H1 (cell line): ENCODE data around the gene LRRK1. TPM values are rescaled to one million over a fixed set of nuclear protein-coding genes. Genes with fewer than 3 reads are reported as not detected.

ENCODE experiments used
- BRCA1 ChIP-seq: IDR thresholded peaks from 2 replicates; pipeline ENCODE4 v1.6.1; 2012; ENCODE audit warnings: low read depth, low read length, improper control_type of control experiment
- CBX8 ChIP-seq: fragments of 300-800, 300-1000 bp; sonication (generic); IDR thresholded peaks from 2 replicates; pipeline ENCODE4 v1.7.1; 2016; ENCODE audit warnings: low read depth, low read length, borderline replicate concordance
- CEBPB ChIP-seq: IDR thresholded peaks from 2 replicates; pipeline ENCODE4 v1.6.1; 2012; ENCODE audit warnings: low read depth, low read length
- GABPA ChIP-seq: IDR thresholded peaks from 2 replicates; pipeline ENCODE4 v1.6.1; 2011; ENCODE audit warnings: mild to moderate bottlenecking, low read length, moderate library complexity, borderline replicate concordance; ENCODE audit not compliant: insufficient read depth
- KDM1A ChIP-seq: fragments of 200-600, 300-600 bp; sonication (generic); IDR thresholded peaks from 2 replicates; pipeline ENCODE4 v1.7.1; 2016; ENCODE audit warnings: mild to moderate bottlenecking, low read length, borderline replicate concordance
- MAFK ChIP-seq: IDR thresholded peaks from 2 replicates; pipeline ENCODE4 v1.6.1; 2012; ENCODE audit warnings: low read depth, mild to moderate bottlenecking, improper control_type of control experiment, low read length
- POLR2AphosphoS5 ChIP-seq: IDR thresholded peaks from 2 replicates; pipeline ENCODE4 v1.6.1; 2011; ENCODE audit warnings: low read depth, low read length
- SIRT6 ChIP-seq: IDR thresholded peaks from one replicate; pipeline ENCODE4 v1.7.1; 2012; ENCODE audit warnings: low read length, inconsistent platforms
- SP2 ChIP-seq: IDR thresholded peaks from 2 replicates; pipeline ENCODE4 v1.6.1; 2012; ENCODE audit warnings: mild to moderate bottlenecking, low read length, inconsistent platforms
- YY1 ChIP-seq: IDR thresholded peaks from 2 replicates; pipeline ENCODE4 v1.6.1; 2011; ENCODE audit warnings: low read depth, mild to moderate bottlenecking, low read length
- polyA plus RNA-seq, 7 experiments: library from polyadenylated mRNA; depleted of rRNA in 3 of 7; stranded (reverse) in 5 of 7; unstranded in 2 of 7; fragments of >200 nt in 5 of 7; fragments of 200-250 nt in 2 of 7; gene quantifications; 1 replicate in 5 of 7; 2 replicates in 1 of 7; 4 replicates in 1 of 7; pipeline versions ENCODE4 v1.2.1 to v1.2.3, GENCODE V29; 2011 to 2013; ENCODE audit warnings: missing spikeins in 2 of 7, mixed read lengths in 2 of 7
- total RNA-seq: library from RNA; stranded (reverse); fragmentation: NEBNext Ultra II Directional; extraction: Animal tissue kit (Norgen Biotek cat#: 25700); gene quantifications from 2 replicates; pipeline ENCODE4 v1.2.1, GENCODE V29; 2021
- TF ChIP-seq, protein P1 (sequence below): fragments of 300-600 bp; sonication (generic); IDR thresholded peaks from 2 replicates; pipeline ENCODE4 v1.7.1; 2012; ENCODE audit warnings: low read length, moderate library complexity, mild to moderate bottlenecking, inconsistent platforms; ENCODE audit not compliant: insufficient replicate concordance

LRRK1 gene
- total and polyA plus RNA-seq, 2 of the 8 experiments (the other 6 are each of a cell fraction or from before 2014, with no cell fraction given) = 1.2 to 3.6 TPM

DNA sequence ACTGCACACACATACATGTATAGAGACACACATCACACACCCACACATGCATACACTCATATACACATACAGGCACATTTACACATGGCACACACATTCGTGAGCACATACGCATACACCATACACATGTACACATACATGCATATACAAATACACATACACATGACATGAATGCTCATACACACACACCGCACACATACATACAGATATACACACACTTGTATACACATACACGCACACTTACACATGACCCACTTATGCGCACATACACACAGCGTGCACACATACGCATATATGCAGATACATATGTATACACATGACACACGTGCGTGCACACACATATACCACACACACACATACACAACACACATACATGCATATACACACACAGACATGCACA, 162.7 kb downstream of the LRRK1 start (continued):
- TF ChIP-seq, protein P1, sequence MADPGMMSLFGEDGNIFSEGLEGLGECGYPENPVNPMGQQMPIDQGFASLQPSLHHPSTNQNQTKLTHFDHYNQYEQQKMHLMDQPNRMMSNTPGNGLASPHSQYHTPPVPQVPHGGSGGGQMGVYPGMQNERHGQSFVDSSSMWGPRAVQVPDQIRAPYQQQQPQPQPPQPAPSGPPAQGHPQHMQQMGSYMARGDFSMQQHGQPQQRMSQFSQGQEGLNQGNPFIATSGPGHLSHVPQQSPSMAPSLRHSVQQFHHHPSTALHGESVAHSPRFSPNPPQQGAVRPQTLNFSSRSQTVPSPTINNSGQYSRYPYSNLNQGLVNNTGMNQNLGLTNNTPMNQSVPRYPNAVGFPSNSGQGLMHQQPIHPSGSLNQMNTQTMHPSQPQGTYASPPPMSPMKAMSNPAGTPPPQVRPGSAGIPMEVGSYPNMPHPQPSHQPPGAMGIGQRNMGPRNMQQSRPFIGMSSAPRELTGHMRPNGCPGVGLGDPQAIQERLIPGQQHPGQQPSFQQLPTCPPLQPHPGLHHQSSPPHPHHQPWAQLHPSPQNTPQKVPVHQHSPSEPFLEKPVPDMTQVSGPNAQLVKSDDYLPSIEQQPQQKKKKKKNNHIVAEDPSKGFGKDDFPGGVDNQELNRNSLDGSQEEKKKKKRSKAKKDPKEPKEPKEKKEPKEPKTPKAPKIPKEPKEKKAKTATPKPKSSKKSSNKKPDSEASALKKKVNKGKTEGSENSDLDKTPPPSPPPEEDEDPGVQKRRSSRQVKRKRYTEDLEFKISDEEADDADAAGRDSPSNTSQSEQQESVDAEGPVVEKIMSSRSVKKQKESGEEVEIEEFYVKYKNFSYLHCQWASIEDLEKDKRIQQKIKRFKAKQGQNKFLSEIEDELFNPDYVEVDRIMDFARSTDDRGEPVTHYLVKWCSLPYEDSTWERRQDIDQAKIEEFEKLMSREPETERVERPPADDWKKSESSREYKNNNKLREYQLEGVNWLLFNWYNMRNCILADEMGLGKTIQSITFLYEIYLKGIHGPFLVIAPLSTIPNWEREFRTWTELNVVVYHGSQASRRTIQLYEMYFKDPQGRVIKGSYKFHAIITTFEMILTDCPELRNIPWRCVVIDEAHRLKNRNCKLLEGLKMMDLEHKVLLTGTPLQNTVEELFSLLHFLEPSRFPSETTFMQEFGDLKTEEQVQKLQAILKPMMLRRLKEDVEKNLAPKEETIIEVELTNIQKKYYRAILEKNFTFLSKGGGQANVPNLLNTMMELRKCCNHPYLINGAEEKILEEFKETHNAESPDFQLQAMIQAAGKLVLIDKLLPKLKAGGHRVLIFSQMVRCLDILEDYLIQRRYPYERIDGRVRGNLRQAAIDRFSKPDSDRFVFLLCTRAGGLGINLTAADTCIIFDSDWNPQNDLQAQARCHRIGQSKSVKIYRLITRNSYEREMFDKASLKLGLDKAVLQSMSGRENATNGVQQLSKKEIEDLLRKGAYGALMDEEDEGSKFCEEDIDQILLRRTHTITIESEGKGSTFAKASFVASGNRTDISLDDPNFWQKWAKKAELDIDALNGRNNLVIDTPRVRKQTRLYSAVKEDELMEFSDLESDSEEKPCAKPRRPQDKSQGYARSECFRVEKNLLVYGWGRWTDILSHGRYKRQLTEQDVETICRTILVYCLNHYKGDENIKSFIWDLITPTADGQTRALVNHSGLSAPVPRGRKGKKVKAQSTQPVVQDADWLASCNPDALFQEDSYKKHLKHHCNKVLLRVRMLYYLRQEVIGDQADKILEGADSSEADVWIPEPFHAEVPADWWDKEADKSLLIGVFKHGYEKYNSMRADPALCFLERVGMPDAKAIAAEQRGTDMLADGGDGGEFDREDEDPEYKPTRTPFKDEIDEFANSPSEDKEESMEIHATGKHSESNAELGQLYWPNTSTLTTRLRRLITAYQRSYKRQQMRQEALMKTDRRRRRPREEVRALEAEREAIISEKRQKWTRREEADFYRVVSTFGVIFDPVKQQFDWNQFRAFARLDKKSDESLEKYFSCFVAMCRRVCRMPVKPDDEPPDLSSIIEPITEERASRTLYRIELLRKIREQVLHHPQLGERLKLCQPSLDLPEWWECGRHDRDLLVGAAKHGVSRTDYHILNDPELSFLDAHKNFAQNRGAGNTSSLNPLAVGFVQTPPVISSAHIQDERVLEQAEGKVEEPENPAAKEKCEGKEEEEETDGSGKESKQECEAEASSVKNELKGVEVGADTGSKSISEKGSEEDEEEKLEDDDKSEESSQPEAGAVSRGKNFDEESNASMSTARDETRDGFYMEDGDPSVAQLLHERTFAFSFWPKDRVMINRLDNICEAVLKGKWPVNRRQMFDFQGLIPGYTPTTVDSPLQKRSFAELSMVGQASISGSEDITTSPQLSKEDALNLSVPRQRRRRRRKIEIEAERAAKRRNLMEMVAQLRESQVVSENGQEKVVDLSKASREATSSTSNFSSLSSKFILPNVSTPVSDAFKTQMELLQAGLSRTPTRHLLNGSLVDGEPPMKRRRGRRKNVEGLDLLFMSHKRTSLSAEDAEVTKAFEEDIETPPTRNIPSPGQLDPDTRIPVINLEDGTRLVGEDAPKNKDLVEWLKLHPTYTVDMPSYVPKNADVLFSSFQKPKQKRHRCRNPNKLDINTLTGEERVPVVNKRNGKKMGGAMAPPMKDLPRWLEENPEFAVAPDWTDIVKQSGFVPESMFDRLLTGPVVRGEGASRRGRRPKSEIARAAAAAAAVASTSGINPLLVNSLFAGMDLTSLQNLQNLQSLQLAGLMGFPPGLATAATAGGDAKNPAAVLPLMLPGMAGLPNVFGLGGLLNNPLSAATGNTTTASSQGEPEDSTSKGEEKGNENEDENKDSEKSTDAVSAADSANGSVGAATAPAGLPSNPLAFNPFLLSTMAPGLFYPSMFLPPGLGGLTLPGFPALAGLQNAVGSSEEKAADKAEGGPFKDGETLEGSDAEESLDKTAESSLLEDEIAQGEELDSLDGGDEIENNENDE = no peak
- TF ChIP-seq YY1 (no peak), CEBPB (no peak), BRCA1 (no peak), CBX8 (no peak), KDM1A (no peak), MAFK (no peak), SIRT6 (no peak), SP2 (no peak), POLR2AphosphoS5 (no peak), GABPA (no peak)
